Glomerular visceral epithelial cell (primary cell): Measurements from ENCODE around the gene FBXO10.
"Not testable (repeated sequence)": the region's sequence is repeated elsewhere in the genome, so short reads cannot be mapped to it uniquely, and the experiment has no call there.

ENCODE experiments used
- DNase-seq: peaks from one replicate; pipeline ENCODE4 v3.0.0-alpha.2; 2016; ENCODE audit errors: extremely low spot score

FBXO10 gene

GRCh38 chr9:37550781-37551180 is 25.4 kb downstream of the FBXO10 start:
- DNase-seq: no peak

GRCh38 chr9:37549527-37549926 is 26.7 kb downstream of the FBXO10 start:
- DNase-seq: no peak

GRCh38 chr9:37547328-37547878 is 28.8 kb downstream of the FBXO10 start:
- no peak for DNase-seq

- no peak for DNase-seq
Observed at GRCh38 chr9:37543468-37543867, 32.7 kb downstream of the FBXO10 start.

- DNase-seq: peak; percentile 28
Observed at GRCh38 chr9:37542895-37543294, 33.3 kb downstream of the FBXO10 start.

- DNase-seq: no peak
Observed at GRCh38 chr9:37542488-37542887, 33.7 kb downstream of the FBXO10 start.

- DNase-seq: no peak
Observed at GRCh38 chr9:37541465-37541864, 34.7 kb downstream of the FBXO10 start.

- no peak for DNase-seq
Observed at GRCh38 chr9:37540634-37541033, 35.5 kb downstream of the FBXO10 start.

GRCh38 chr9:37539634-37540033 is 36.5 kb downstream of the FBXO10 start:
- DNase-seq: no peak

GRCh38 chr9:37538099-37538498 is 38.1 kb downstream of the FBXO10 start:
- no peak for DNase-seq

- no peak for DNase-seq
Observed at GRCh38 chr9:37534901-37535300, 41.3 kb downstream of the FBXO10 start.

GRCh38 chr9:37534412-37534811 is 41.8 kb downstream of the FBXO10 start:
- no peak for DNase-seq

GRCh38 chr9:37531699-37532098 is 44.5 kb downstream of the FBXO10 start:
- DNase-seq: no peak

- DNase-seq: no peak
Observed at GRCh38 chr9:37528652-37529471, 47.3 kb downstream of the FBXO10 start.

GRCh38 chr9:37523916-37524315 is 52.3 kb downstream of the FBXO10 start:
- no peak for DNase-seq

- DNase-seq: no peak
Observed at GRCh38 chr9:37522971-37523370, 53.2 kb downstream of the FBXO10 start.

- DNase-seq: no peak
Observed at GRCh38 chr9:37521111-37521510, 55.1 kb downstream of the FBXO10 start.

- DNase-seq: no peak
Observed at GRCh38 chr9:37520641-37521040, 55.5 kb downstream of the FBXO10 start.

- DNase-seq: no peak
Observed at GRCh38 chr9:37517923-37518322, 58.3 kb downstream of the FBXO10 start.

- no peak for DNase-seq
Observed at GRCh38 chr9:37515620-37516258, 60.4 kb downstream of the FBXO10 start.

GRCh38 chr9:37514999-37515398 is 61.2 kb downstream of the FBXO10 start:
- no peak for DNase-seq

- DNase-seq: not testable (repeated sequence)
Observed at GRCh38 chr9:37514415-37514814, 61.8 kb downstream of the FBXO10 start.

GRCh38 chr9:37512437-37512836 is 63.7 kb downstream of the FBXO10 start:
- no peak for DNase-seq
